Measurements from ENCODE around the gene MAP3K15.

The MAP3K15 gene

DNA sequence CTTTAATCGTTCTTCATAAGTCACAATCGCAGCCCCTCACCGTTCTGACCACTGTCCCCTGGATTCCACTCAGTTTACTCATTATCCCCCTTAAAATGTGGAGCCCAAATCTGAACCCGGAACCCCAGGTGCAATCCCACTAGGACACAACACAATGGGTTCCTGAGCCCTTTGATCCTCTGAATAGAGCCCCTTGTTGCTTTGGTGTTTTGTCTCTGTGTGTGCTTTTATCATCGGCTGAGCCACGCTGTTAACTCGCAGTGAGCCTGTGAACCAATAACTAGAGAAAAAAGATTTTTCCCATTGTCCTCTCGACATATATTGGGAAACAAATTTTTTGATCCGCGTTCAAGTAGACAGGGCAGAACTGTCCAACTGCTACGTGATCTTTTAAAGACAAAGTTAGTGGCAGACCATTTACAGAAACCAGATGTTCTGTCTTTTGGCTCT, 172.2 kb downstream of the MAP3K15 start:
- DNase-seq = no peak

GRCh38 chrX:19342331-19342906, 172.9 kb downstream of the MAP3K15 start:
- DNase-seq = no peak

GRCh38 chrX:19334945-19335626, 180.2 kb downstream of the MAP3K15 start:
- DNase-seq = no peak

DNA sequence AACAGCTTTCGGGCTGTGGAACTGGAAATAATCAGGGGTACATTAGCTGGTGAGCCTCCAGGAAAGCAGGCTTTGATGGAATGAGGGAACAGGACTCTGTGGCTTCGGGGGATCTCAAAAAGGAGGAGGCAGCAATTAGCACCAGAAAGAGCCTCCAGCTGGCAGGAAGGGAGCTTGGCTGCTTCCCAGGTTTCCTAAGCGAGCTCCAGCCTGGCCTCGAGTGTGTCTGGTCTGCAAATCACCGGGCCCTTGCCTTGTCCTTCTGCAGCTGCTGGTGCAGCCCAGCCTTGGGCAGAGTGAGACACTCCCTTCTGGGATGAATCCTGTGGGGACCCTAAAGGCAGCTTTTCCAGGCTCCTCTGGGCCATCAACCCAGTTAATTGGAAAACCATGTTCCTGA, 182.3 kb downstream of the MAP3K15 start:
- peak; percentile 8 for DNase-seq

GRCh38 chrX:19331831-19332230, 183.5 kb downstream of the MAP3K15 start:
- no peak for DNase-seq

DNA sequence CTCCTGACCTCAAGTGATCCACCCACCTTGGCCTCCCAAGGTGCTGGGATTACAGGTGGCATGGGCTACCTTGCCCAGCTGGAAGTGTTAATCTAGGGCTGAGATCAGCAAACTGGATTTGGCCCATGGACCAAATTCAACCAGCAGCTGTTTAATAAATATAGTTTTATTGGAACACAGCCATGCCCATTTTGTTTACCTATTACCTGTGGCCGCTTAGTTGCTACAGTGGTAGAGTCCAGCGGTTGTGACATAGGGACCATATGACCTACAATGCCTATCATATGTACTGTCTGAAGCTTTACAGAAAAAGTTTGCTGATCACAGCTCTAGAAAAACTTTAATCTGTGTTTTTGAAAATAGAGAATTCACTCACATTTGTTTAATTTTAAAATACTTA, 188.7 kb downstream of the MAP3K15 start:
- DNase-seq = no peak
